Measurements from ENCODE around the gene SLC30A7.
A peak's percentile ranks its signal among the peaks of the same experiment; 100 is the strongest.
"Not testable (repeated sequence)": the region's sequence is repeated elsewhere in the genome, so short reads cannot be mapped to it uniquely, and the experiment has no call there.

Gene SLC30A7

DNA sequence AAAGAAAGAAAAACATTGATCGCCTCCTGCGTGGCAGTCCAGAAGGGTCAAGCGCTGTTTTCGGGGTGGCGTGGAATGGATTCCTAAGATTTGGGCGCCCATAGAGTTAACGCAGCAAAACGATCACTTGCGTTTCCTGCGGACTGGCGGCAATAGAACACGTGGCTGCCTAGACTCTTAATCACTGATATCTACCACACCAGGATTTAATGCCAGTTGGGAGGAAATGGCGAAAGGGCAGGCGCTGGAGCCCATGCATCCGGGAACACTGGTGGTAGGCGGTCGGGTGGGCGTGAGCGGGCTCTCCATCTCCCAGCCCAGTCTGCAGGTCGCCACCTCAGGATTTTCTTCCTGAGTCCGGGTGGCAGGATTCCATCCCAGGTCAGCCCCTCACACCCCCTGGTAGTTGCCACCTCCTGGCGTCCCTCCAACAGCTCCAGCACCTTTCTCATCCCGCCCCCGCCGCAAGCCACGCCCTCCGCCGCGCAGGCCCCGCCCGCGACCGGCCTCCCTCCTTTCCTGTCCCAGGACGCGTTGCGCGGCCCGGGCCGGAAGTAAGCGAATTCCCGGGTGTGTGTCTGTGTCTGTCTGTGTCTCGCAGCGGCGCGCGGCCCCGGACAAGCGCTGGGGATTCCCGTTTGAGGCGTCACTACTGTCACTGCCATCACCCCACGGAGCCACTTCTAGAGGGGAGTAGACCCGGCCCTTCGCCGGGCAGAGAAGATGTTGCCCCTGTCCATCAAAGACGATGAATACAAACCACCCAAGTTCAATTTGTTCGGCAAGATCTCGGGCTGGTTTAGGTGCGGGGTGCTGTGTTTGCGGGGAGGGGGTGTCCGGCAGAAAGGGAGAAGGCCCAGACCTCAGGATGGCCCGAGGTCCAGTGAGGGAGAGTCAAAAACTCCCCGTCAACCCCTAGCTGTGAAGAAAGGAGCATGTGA is at the start of gene SLC30A7:
TSS of gene SLC30A7 (plus strand) at position 551 of the 941 bp plus-strand sequence. CDS start at position 724, 173 bp downstream.
- DNase-seq (ENCODE audit: low read depth), result peak; percentile 43

DNA sequence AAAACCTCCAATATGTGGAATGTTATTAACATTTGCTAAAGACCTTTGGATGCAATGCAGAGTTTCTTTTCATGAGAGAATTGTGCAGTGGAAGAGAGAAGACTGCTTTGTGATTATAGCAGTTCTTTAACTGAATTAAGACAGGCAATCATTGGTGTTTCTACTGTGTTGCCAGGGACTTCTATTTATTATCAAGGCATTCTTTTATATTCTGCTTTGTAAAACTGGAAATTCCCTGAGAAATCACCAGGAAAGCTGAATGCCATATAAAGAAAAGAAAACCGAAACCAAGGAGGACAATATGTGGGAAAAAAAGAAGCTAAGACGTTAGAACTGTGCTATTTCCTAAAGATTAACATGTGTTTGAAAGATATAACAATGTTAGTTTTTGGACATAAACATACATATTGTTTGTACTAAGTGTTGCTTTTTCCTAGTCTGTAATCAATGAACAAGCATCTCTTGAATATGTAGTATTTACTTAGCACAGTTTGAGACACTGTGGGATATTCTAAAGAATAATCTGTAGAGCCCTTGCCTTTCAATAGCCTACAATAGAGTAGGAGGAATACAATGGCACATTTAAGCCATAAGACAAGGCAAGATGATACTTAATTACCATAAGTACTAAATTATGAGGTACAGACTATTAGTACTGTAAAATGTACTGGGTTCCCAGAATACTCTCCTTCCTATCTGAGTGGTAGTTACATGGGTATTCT is 48.4 kb upstream of the SLC30A7 start:
- no peak for DNase-seq (ENCODE audit: low read depth)

DNA sequence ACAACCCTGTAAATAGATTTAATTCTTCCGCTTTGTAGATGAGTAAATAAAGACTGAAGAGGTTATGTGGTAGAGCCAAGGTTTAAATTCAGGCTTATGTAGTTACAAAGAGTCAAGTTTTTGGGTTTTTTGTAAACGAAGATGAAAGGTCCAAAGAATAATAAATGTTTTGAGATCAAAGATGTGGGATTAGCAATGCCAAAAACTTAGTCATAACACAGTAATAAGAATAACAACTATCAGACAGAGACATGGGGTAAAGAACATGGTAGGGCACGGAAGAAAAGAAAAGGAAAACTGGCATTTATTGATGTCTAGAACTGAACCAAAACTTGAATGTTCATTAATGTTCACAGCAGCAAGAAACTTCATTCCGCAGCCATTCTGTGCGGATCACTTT is 44.2 kb upstream of the SLC30A7 start:
- DNase-seq (ENCODE audit: low read depth), result no peak

GRCh38 chr1:100852976-100853375 is 42.9 kb upstream of the SLC30A7 start:
- DNase-seq (ENCODE audit: low read depth), result no peak

DNA sequence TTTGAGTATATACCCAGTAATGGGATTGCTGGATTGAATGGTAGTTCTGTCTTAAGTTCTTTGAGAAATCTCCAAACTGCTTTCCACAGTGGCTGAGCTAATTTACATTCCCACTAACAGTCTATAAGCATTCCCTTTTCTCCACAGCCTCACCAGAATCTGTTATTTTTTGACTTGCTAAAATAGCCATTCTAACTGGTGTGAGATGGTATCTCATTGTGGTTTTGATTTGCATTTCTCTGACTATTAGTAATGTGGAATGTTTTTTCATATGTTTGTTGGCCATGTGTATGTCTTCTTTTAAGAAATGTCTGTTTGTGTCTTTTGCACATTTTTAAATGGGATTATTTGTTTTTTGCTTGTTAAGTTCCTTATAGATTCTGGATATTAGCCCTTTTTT is 40.8 kb upstream of the SLC30A7 start:
- not testable (repeated sequence) for DNase-seq (ENCODE audit: low read depth)

DNA sequence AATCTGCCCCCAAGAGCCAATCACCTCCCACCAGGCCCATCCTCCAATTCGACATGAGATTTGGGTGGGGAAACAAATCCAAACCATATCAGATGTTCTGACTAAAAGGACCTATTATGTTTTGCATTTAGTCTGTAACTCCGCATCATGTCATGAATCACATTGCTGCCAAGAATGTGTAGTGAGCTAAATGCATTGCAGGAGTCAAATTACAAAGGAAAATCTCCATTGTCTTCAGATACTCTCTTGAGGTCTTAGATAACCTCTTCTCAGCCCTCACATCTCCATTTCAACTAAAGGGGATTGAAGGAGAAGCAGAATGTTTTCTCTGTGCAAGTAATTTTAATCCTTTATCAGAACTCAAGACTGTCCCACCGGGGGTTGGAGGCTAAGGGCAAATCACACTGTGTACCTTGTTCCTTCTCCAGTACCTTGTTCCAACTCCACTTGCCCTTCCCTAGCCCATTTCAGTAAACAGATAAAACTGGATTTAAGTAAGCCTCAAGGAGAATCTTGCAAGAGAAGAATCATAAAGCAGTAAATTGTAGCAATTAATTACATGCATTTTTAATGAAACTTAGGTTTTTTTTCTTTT is 35.4 kb upstream of the SLC30A7 start:
- peak; percentile 77 for DNase-seq (ENCODE audit: low read depth)

- no peak for DNase-seq (ENCODE audit: low read depth)
These were observed 34.5 kb upstream of the SLC30A7 start for GRCh38 chr1:100861379-100861778.

GRCh38 chr1:100862591-100862990 is 33.3 kb upstream of the SLC30A7 start:
- DNase-seq (ENCODE audit: low read depth), result no peak

DNA sequence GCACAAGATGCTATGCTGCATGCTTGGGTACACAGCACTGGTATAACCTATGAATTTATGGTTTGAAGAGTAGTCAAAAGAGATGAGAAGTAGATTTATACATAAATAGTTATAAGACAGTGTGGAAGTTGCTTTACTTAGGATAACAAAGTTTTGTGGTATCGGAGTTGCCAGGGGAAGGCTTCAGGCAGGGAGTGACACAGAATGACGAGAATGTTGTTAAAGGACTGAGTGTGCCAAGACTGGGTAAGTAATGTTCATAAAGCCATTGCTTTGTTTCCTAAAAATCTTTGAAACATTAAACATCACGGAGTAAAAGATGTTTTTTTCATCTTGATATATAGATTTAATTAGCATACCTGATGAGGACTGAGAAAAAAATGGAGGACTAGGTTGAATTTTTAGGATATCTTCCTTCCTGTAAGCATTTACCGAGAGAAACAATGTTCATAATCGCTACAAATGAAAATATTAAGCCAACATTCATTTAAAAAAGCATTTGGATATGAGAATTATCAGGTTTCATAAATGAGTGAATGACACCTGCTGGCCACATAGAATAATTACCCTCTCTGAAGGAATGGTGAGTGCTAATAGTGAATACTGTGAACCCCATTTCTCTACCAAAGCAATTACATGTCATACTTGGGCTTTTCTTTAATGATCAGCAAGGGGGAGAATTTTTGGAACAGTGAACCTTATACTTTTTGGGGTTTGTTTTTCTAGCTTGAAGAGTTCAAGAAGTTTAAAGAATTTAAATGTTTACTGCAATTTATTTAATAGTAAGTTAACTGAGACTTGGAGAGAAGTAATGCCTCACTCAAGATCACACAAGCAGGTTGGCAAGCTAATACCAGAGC is 29.6 kb upstream of the SLC30A7 start:
- DNase-seq (ENCODE audit: low read depth), result no peak

DNA sequence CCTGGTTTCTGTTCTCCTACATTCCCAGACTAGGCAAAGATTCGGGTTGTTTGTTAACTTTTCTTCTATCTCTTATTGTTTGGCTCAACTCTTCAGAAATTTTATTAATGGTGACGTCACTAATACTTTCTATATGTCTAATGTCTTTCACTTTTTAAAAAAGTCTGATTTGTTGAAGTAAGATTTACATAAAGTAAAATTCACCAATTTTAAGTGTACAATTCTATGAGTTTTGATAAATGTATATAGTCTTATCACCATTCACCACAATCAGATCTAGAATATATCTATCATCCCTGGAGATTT is 29.0 kb upstream of the SLC30A7 start:
- DNase-seq (ENCODE audit: low read depth), result no peak

- DNase-seq (ENCODE audit: low read depth), result no peak
These were observed 27.4 kb upstream of the SLC30A7 start for GRCh38 chr1:100868364-100868995.

DNA sequence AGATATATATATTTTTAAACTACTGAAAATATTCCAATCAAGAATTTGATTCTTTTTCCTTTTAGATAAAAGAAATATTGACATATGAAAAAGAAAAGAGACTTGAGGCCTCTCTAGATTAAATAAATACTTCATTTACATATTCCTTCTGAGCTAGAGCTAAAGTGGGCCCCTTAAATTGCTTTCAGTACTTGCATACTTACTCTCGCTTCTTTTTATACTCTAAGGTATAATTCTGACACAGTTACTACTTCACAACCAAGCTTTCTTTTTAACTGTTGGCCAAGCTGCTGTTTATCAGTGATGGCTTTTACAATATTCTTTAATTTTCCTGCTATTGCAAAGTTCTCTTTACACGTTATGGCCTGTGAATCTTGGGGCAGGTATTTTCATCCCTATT is 25.9 kb upstream of the SLC30A7 start:
- no peak for DNase-seq (ENCODE audit: low read depth)

- DNase-seq (ENCODE audit: low read depth), result no peak
These were observed 21.5 kb upstream of the SLC30A7 start for GRCh38 chr1:100874433-100874832.

DNA sequence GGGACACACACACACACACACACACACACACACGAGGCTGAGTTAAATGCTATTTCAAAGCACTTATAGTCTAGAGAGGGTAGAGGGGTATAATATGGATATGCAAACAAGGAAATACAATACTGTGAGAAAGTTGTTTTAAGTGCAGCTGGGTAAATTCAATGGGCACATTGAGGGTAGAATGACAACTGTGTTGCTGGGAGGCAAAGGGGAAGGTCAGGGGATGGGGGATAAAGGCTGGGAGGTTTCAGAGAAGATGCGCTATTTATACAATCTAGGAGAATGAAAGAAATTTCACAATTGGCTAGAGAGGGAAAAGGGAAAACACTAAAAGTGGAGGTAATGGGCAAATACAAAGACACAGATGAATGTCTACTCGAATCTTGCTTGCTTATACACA is 20.7 kb upstream of the SLC30A7 start:
- no peak for DNase-seq (ENCODE audit: low read depth)

- DNase-seq (ENCODE audit: low read depth), result no peak
These were observed 19.6 kb upstream of the SLC30A7 start for GRCh38 chr1:100876291-100876690.

GRCh38 chr1:100879422-100879821 is 16.5 kb upstream of the SLC30A7 start:
- no peak for DNase-seq (ENCODE audit: low read depth)

DNA sequence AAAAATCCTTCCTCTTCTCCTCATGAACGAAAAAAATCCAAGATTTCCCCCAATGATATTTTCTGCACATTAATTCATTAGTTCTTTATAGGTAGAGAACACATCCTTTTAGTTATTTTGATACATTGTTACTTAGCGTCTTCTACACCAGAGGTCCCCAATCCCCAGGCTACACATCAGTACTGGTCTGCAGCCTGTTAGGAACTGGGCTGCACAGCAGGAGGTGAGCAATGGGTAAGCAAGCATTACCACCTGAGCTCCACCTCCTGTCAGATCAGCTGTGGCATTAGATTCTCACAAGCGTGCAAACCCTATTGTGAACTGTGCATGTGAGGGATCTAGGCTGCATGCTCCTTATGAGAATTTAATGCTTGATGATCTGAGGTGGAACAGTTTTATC is 14.2 kb upstream of the SLC30A7 start:
- no peak for DNase-seq (ENCODE audit: low read depth)

- DNase-seq (ENCODE audit: low read depth), result no peak
These were observed 13.2 kb upstream of the SLC30A7 start for GRCh38 chr1:100882698-100883097.

GRCh38 chr1:100883963-100884362 is 11.9 kb upstream of the SLC30A7 start:
- peak; percentile 45 for DNase-seq (ENCODE audit: low read depth)

- DNase-seq (ENCODE audit: low read depth), result not testable (repeated sequence)
These were observed 6.9 kb upstream of the SLC30A7 start for GRCh38 chr1:100889007-100889406.

- not testable (repeated sequence) for DNase-seq (ENCODE audit: low read depth)
These were observed 5.9 kb upstream of the SLC30A7 start for GRCh38 chr1:100889869-100890482.

Data from non-pigmented ciliary epithelial cell (primary cell).